SK-N-SH (cell line): ENCODE measurements around the gene PRRC2B. TPM values are rescaled to one million over a fixed set of nuclear protein-coding genes. Genes with fewer than 3 reads are reported as not detected.
A peak's percentile ranks its signal among the peaks of the same experiment; 100 is the strongest.

Experiments used
- CTCF ChIA-PET: fragments of 300-600, 350-600 bp; formaldehyde crosslinking; extraction: SDS; loops from one replicate; lab custom pipeline; 2021; lab: Yijun Ruan, JAX
- POLR2A ChIA-PET: fragments of 350-600 bp; sonication (Branson Sonifier 250); formaldehyde crosslinking; extraction: SDS; loops from one replicate; lab custom pipeline; 2020; ENCODE audit warnings: antibody characterized with exemption, inconsistent platforms; lab: Yijun Ruan, JAX
- DNase-seq: peaks from one replicate; pipeline ENCODE4 v3.0.0; 2012
- H2AFZ ChIP-seq: fragments of 200-600 bp; sonication (generic); 2 replicates; pipeline ENCODE4 v1.8.1; 2016; ENCODE audit warnings: antibody characterized with exemption, mild to moderate bottlenecking, low read depth
- H3F3A ChIP-seq: fragments of 200-600 bp; sonication (generic); replicated peaks from 2 replicates; pipeline ENCODE3; 2016; ENCODE audit warnings: antibody characterized with exemption, mild to moderate bottlenecking; ENCODE audit not compliant: insufficient read depth
- H3K27ac ChIP-seq, 2 experiments: fragments of 200-500 bp in 1 of 2; fragments of 200-600 bp in 1 of 2; sonication (Bioruptor generic) in 1 of 2; sonication (generic), shearing (Covaris generic) in 1 of 2; 2 replicates each; pipeline versions ENCODE4 v1.5.1 to v1.6.1; 2014 to 2016; ENCODE audit warnings: low read depth in 2 of 2, inconsistent platforms in 1 of 2, low read length in 1 of 2, mild to moderate bottlenecking in 1 of 2, mixed read lengths in 1 of 2
- H3K27me3 ChIP-seq: fragments of 200-600 bp; sonication (generic), shearing (Covaris generic); 2 replicates; pipeline ENCODE4 v1.6.1; 2016; ENCODE audit warnings: mixed run types; ENCODE audit not compliant: insufficient read depth
- H3K36me3 ChIP-seq, 2 experiments: fragments of 200-500 bp in 1 of 2; fragments of 200-600 bp in 1 of 2; sonication (Bioruptor generic) in 1 of 2; sonication (generic) in 1 of 2; replicated peaks in 1 of 2; 2 replicates each; pipeline versions ENCODE3 to v1.5.1; 2014 to 2016; ENCODE audit warnings: low read length in 1 of 2, mild to moderate bottlenecking in 1 of 2; ENCODE audit not compliant: insufficient read depth in 2 of 2, control insufficient read depth in 1 of 2
- H3K4me1 ChIP-seq, 2 experiments: fragments of 200-500 bp in 1 of 2; fragments of 200-600 bp in 1 of 2; sonication (Bioruptor generic) in 1 of 2; sonication (generic), shearing (Covaris generic) in 1 of 2; 2 replicates each; pipeline versions ENCODE4 v1.5.1 to v1.6.1; 2014 to 2016; ENCODE audit warnings: low read depth in 1 of 2, low read length in 1 of 2, mixed run types in 1 of 2; ENCODE audit not compliant: insufficient read depth in 2 of 2, control insufficient read depth in 1 of 2
- H3K4me2 ChIP-seq: fragments of 200-600 bp; sonication (generic), shearing (Covaris generic); 2 replicates; pipeline ENCODE4 v1.6.1; 2017; ENCODE audit warnings: mixed run types
- H3K4me3 ChIP-seq, 2 experiments: fragments of 200-500 bp in 1 of 2; fragments of 200-600 bp in 1 of 2; sonication (Bioruptor generic) in 1 of 2; sonication (generic), shearing (Covaris generic) in 1 of 2; 2 replicates each; pipeline versions ENCODE4 v1.5.1 to v1.8.1; 2014 to 2016; ENCODE audit warnings: low read depth in 2 of 2, inconsistent platforms in 1 of 2, low read length in 1 of 2, mild to moderate bottlenecking in 1 of 2, mixed read lengths in 1 of 2, moderate library complexity in 1 of 2
- H3K79me2 ChIP-seq: fragments of 200-600 bp; sonication (generic); 2 replicates; pipeline ENCODE4 v1.8.1; 2017; ENCODE audit warnings: mild to moderate bottlenecking; ENCODE audit not compliant: insufficient read depth
- H3K9ac ChIP-seq: fragments of 200-600 bp; sonication (generic); 2 replicates; pipeline ENCODE4 v1.6.1; 2017; ENCODE audit warnings: mixed run types
- H3K9me2 ChIP-seq: fragments of 200-600 bp; sonication (generic); 2 replicates; pipeline ENCODE4 v1.6.1; 2017; ENCODE audit warnings: mixed run types
- H3K9me3 ChIP-seq: fragments of 200-600 bp; sonication (generic); 2 replicates; pipeline ENCODE4 v1.6.1; 2017; ENCODE audit warnings: mixed run types, mild to moderate bottlenecking, moderate library complexity
- H4K20me1 ChIP-seq: fragments of 200-600 bp; sonication (generic); 2 replicates; pipeline ENCODE4 v1.6.1; 2017; ENCODE audit warnings: mild to moderate bottlenecking, mixed run types; ENCODE audit not compliant: insufficient read depth
- CHD2 ChIP-seq: fragments of 150-350 bp; IDR thresholded peaks from 2 replicates; pipeline ENCODE4 v1.6.1; 2018; ENCODE audit warnings: low read length; ENCODE audit not compliant: partially characterized antibody
- EP300 ChIP-seq, 2 experiments: IDR thresholded peaks; 2 replicates each; pipeline versions ENCODE4 v1.4.0 to v1.6.1; 2012; ENCODE audit warnings: borderline replicate concordance in 1 of 2, low read depth in 1 of 2, low read length in 1 of 2
- FOXJ3 ChIP-seq: sonication (generic); formaldehyde crosslinking; IDR thresholded peaks from 2 replicates; pipeline ENCODE4 v1.5.1; 2020; ENCODE audit warnings: mild to moderate bottlenecking, missing genetic modification reagents
- FOXM1 ChIP-seq: IDR thresholded peaks from 2 replicates; pipeline ENCODE4 v1.4.0; 2012; ENCODE audit warnings: low read depth, mild to moderate bottlenecking
- MEF2A ChIP-seq: IDR thresholded peaks from 2 replicates; pipeline ENCODE4 v1.4.0; 2012; ENCODE audit warnings: low read depth, borderline replicate concordance
- MXI1 ChIP-seq: IDR thresholded peaks from 2 replicates; pipeline ENCODE4 v1.6.1; 2012; ENCODE audit warnings: mild to moderate bottlenecking, low read depth, low read length, improper control_type of control experiment
- NFIC ChIP-seq: IDR thresholded peaks from 2 replicates; pipeline ENCODE4 v1.4.0; 2012; ENCODE audit warnings: borderline replicate concordance
- POLR2AphosphoS5 ChIP-seq: IDR thresholded peaks from 2 replicates; pipeline ENCODE4 v1.6.1; 2012; ENCODE audit warnings: low read depth, low read length
- RAD21 ChIP-seq: IDR thresholded peaks from 2 replicates; pipeline ENCODE4 v1.6.1; 2012; ENCODE audit warnings: mild to moderate bottlenecking, low read length
- SIN3A ChIP-seq: IDR thresholded peaks from 2 replicates; pipeline ENCODE4 v1.6.1; 2012; ENCODE audit warnings: low read depth, mild to moderate bottlenecking, low read length, moderate library complexity, borderline replicate concordance
- TAF1 ChIP-seq: IDR thresholded peaks from 2 replicates; pipeline ENCODE4 v1.6.1; 2012; ENCODE audit warnings: low read depth, mild to moderate bottlenecking, low read length, moderate library complexity, borderline replicate concordance
- TEAD4 ChIP-seq: IDR thresholded peaks from 2 replicates; pipeline ENCODE4 v1.4.0; 2012; ENCODE audit warnings: mild to moderate bottlenecking, borderline replicate concordance; ENCODE audit not compliant: insufficient read depth
- YY1 ChIP-seq: IDR thresholded peaks from 2 replicates; pipeline ENCODE4 v1.4.0; 2012; ENCODE audit warnings: low read depth, mild to moderate bottlenecking
- WGBS: methylation state at CpG from one replicate; pipeline ENCODE4 v1.1.6; 2017; ENCODE audit warnings: low lambda C conversion rate; 5-methylcytosine and 5-hydroxymethylcytosine counted together
- polyA plus RNA-seq, 3 experiments: library from polyadenylated mRNA; depleted of rRNA; stranded (reverse); fragments of >200 nt; gene quantifications; 2 replicates each; pipeline ENCODE4 v1.2.3, GENCODE V29; 2012
- TF ChIP-seq, protein P1 (sequence below): IDR thresholded peaks from 2 replicates; pipeline ENCODE4 v1.6.1; 2012; ENCODE audit warnings: mild to moderate bottlenecking, low read depth, low read length, moderate library complexity
- TF ChIP-seq, protein P2 (sequence below): fragments of 150-350 bp; IDR thresholded peaks from 2 replicates; pipeline ENCODE4 v1.6.1; 2016; ENCODE audit warnings: mild to moderate bottlenecking, low read depth, low read length
- TF ChIP-seq, protein P3 (sequence below): IDR thresholded peaks from 2 replicates; pipeline ENCODE4 v1.4.0; 2012; ENCODE audit warnings: low read depth

The PRRC2B gene
- polyA plus RNA-seq, 1 of the 3 experiments (the other 2 are of a cell fraction): 26.3 TPM

DNA sequence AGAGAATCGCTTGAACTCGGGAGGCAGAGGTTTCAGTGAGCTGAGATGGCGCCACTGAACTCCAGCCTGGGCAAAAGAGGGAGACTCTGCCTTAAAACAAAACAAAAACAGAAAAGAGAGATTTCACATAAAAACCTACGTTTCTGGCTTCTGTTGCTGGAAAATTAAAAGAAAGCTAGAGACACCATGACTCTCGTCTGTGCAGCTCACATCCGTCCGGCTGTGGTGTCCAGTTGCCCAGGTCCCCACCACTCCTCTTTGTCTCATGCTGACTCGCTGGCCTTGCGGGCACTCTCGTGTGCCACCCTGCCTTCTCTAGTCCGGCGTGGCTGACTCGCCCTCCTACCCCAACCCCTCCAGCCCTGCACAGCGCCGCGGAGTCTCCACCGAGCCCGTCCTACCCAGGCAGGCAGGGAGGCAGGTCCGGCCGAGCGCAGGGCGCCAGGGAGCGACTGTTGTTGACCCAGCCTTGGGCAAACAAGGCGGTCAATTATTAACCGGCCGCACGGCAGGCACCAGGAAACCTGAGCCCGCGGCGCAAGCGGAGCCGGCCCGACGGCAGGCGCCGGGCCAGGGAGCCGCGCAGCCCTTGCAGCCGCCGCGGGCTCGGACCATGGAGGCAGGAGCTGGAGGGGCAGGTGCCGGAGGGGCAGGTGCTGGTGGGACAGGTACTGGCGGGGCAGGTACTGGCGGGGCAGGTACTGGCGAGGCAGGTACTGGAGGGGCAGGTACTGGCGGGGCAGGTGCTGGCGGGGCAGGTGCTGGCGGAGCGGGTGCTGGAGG lies 151.3 kb downstream of the PRRC2B start, which contains the start of gene PRRT1B:
Gene PRRT1B (plus strand): TSS at position 521 of the 783 bp plus-strand sequence. CDS start 93 bp downstream, at position 614.
- H3K9me3 ChIP-seq: peaks cover 15% of the 10 kb centered on the region
- no peaks in the 10 kb centered on the region for H3F3A ChIP-seq
- peaks cover 38% of the 10 kb centered on the region for H3K27me3 ChIP-seq
- no peaks in the 10 kb centered on the region for H3K36me3 ChIP-seq
- no peaks in the 10 kb centered on the region for H3K9me2 ChIP-seq
- peak; percentile 69 for DNase-seq
- peaks cover 0 to 7% of the 10 kb centered on the region in 2 experiments; a peak in 1 of 4 replicates for H3K4me1 ChIP-seq
- peak within 1 kb of the TSS; percentile 70; the same call in 1 of the 2 replicates for H3K4me2 ChIP-seq
- WGBS: 20% methylated on average over 25 of the region's 50 CpGs
- no peak for TF ChIP-seq MEF2A
- TF ChIP-seq RAD21: no peak
- TF ChIP-seq SIN3A: no peak
- no peak for TF ChIP-seq POLR2AphosphoS5
- TF ChIP-seq, protein P1, sequence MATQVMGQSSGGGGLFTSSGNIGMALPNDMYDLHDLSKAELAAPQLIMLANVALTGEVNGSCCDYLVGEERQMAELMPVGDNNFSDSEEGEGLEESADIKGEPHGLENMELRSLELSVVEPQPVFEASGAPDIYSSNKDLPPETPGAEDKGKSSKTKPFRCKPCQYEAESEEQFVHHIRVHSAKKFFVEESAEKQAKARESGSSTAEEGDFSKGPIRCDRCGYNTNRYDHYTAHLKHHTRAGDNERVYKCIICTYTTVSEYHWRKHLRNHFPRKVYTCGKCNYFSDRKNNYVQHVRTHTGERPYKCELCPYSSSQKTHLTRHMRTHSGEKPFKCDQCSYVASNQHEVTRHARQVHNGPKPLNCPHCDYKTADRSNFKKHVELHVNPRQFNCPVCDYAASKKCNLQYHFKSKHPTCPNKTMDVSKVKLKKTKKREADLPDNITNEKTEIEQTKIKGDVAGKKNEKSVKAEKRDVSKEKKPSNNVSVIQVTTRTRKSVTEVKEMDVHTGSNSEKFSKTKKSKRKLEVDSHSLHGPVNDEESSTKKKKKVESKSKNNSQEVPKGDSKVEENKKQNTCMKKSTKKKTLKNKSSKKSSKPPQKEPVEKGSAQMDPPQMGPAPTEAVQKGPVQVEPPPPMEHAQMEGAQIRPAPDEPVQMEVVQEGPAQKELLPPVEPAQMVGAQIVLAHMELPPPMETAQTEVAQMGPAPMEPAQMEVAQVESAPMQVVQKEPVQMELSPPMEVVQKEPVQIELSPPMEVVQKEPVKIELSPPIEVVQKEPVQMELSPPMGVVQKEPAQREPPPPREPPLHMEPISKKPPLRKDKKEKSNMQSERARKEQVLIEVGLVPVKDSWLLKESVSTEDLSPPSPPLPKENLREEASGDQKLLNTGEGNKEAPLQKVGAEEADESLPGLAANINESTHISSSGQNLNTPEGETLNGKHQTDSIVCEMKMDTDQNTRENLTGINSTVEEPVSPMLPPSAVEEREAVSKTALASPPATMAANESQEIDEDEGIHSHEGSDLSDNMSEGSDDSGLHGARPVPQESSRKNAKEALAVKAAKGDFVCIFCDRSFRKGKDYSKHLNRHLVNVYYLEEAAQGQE: no peak
- TF ChIP-seq MXI1: no peak
- TF ChIP-seq YY1: no peak
- TF ChIP-seq TAF1: no peak
- TF ChIP-seq FOXJ3: no peak
- TF ChIP-seq CHD2: no peak
- TF ChIP-seq FOXM1: no peak
- TF ChIP-seq, protein P2, sequence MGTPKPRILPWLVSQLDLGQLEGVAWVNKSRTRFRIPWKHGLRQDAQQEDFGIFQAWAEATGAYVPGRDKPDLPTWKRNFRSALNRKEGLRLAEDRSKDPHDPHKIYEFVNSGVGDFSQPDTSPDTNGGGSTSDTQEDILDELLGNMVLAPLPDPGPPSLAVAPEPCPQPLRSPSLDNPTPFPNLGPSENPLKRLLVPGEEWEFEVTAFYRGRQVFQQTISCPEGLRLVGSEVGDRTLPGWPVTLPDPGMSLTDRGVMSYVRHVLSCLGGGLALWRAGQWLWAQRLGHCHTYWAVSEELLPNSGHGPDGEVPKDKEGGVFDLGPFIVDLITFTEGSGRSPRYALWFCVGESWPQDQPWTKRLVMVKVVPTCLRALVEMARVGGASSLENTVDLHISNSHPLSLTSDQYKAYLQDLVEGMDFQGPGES: no peak
- TF ChIP-seq NFIC: no peak
- TF ChIP-seq, protein P3, sequence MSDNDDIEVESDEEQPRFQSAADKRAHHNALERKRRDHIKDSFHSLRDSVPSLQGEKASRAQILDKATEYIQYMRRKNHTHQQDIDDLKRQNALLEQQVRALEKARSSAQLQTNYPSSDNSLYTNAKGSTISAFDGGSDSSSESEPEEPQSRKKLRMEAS: no peak
- TF ChIP-seq TEAD4: no peak
- no peak for TF ChIP-seq EP300 (IDR thresholded peaks at IDR 0.05; ENCODE audit: borderline replicate concordance in 1 of 2, low read depth in 1 of 2, low read length in 1 of 2)
- CTCF ChIA-PET: interaction anchor here (1.0 to 2.3 kb wide), 6 partner anchors 13 to 195 kb away, joined by 3 to 9 read pairs (median 5); partner anchors contain the start of genes RAPGEF1 and UCK1
- no peaks in the 10 kb centered on the region for H4K20me1 ChIP-seq
- POLR2A ChIA-PET: interaction anchor here (0.6 kb wide), 2 partner anchors 20 to 737 kb away, joined by 3 read pairs; no protein-coding TSS in a partner anchor
- H3K79me2 ChIP-seq: no peaks in the 10 kb centered on the region
- no peak within 1 kb of the TSS for H3K27ac ChIP-seq
- H2AFZ ChIP-seq: peak within 1 kb of the TSS; percentile 16; the same call in 1 of the 2 replicates
- H3K4me3 ChIP-seq: peak within 1 kb of the TSS in 1 of 2 experiments; percentile 31; a peak in 2 of 4 replicates
- H3K9ac ChIP-seq: no peak within 1 kb of the TSS
